A673 (cell line): ENCODE results near the gene HPS1. TPM values are rescaled to one million over a fixed set of nuclear protein-coding genes. Genes with fewer than 3 reads are reported as not detected.

Experiments
- BruUV-seq: library from RNA; stranded (reverse); fragments of 400-500 nt; replicated peaks from 2 replicates; lab custom pipeline; 2021; lab: Mats Ljungman, UMichigan
- CTCF ChIA-PET: fragments of 300-600 bp; sonication (Branson Sonifier 250); formaldehyde crosslinking; loops from one replicate; lab custom pipeline; 2022; ENCODE audit warnings: antibody characterized with exemption; lab: Charles Lee
- POLR2A ChIA-PET: fragments of 300-600 bp; sonication (Branson Sonifier 250); formaldehyde crosslinking; loops from one replicate; lab custom pipeline; 2022; ENCODE audit warnings: antibody characterized with exemption; ENCODE audit not compliant: low non-redundant PET; lab: Charles Lee
- DNase-seq: peaks from one replicate; pipeline ENCODE4 v3.0.0-alpha.2; 2015; ENCODE audit warnings: low spot score
- H3K27ac ChIP-seq: fragments of 200-600 bp; sonication (generic); 2 replicates; pipeline ENCODE4 v1.5.1; 2016; ENCODE audit warnings: mixed run types, low read depth, mild to moderate bottlenecking, mixed read lengths, antibody characterized with exemption, low read length; ENCODE audit not compliant: poor library complexity, severe bottlenecking
- H3K27me3 ChIP-seq: fragments of 200-600 bp; sonication (generic); replicated peaks from 2 replicates; pipeline ENCODE4 v1.6.1; 2017; ENCODE audit warnings: mixed run types, low read depth, mild to moderate bottlenecking, mixed read lengths, antibody characterized with exemption, low read length; ENCODE audit not compliant: insufficient read depth, poor library complexity
- H3K36me3 ChIP-seq: fragments of 200-600 bp; sonication (generic); 2 replicates; pipeline ENCODE4 v1.6.1; 2016; ENCODE audit warnings: mixed run types, mild to moderate bottlenecking, mixed read lengths, antibody characterized with exemption, low read length; ENCODE audit not compliant: insufficient read depth, poor library complexity, severe bottlenecking
- H3K4me1 ChIP-seq: fragments of 200-600 bp; sonication (generic); 2 replicates; pipeline ENCODE4 v1.6.1; 2017; ENCODE audit warnings: mixed run types, mild to moderate bottlenecking, mixed read lengths, antibody characterized with exemption, low read length; ENCODE audit not compliant: insufficient read depth, poor library complexity, severe bottlenecking
- H3K4me3 ChIP-seq: fragments of 200-600 bp; sonication (generic); 2 replicates; pipeline ENCODE4 v1.5.1; 2016; ENCODE audit warnings: low read depth, mixed run types, mild to moderate bottlenecking, mixed read lengths, low read length; ENCODE audit not compliant: poor library complexity, severe bottlenecking
- H3K9me3 ChIP-seq: fragments of 200-600 bp; sonication (generic); 2 replicates; pipeline ENCODE4 v1.6.1; 2016; ENCODE audit warnings: mixed run types, low read depth, mild to moderate bottlenecking, mixed read lengths, antibody characterized with exemption, low read length; ENCODE audit not compliant: poor library complexity, severe bottlenecking
- EZH2 ChIP-seq: fragments of 200-600 bp; sonication (generic); IDR thresholded peaks from 2 replicates; pipeline ENCODE4 v1.6.1; 2017; ENCODE audit warnings: borderline replicate concordance, low read depth, mild to moderate bottlenecking, mixed read lengths, antibody characterized with exemption, low read length; ENCODE audit not compliant: poor library complexity, severe bottlenecking
- intact Hi-C: fragments of 100-400 bp; cut with micrococcal nuclease; formaldehyde crosslinking; loops from one replicate; pipeline ENCODE4 v1.10.0; 2022; ENCODE audit not compliant: unreplicated experiment
- microRNA-seq: library from miRNA; unstranded; fragments of <30 nt; microRNA quantifications from one replicate; pipeline ENCODE4 v1.2.0, GENCODE V29; 2021
- total RNA-seq: library from RNA; stranded (reverse); gene quantifications from 2 replicates; pipeline ENCODE4 v1.2.3, GENCODE V29; 2021
- TF ChIP-seq, protein P1 (sequence below): fragments of 300-800, 200-600 bp; sonication (generic); conservative IDR thresholded peaks from 2 replicates; pipeline ENCODE4 v1.5.1; 2017; ENCODE audit warnings: low read depth, mild to moderate bottlenecking, antibody characterized with exemption, low read length, moderate library complexity, mixed read lengths

The HPS1 gene
- total RNA-seq, 1 experiment from 2014 or later = 40.6 TPM

GRCh38 chr10:98369801-98370200 is 76.9 kb downstream of the HPS1 start:
- Histone ChIP-seq H3K36me3 (no peaks in the 10 kb centered on the region), H3K9me3 (no peaks in the 10 kb centered on the region), H3K27me3 (peaks cover 16% of the 10 kb centered on the region), H3K4me1 (no peaks in the 10 kb centered on the region), H3K27ac (no peak overlapping the region), H3K4me3 (no peak overlapping the region)
- ChIA-PET POLR2A (no interaction called here), CTCF (no interaction called here)
- DNase-seq = no peak
- TF ChIP-seq, protein P1, sequence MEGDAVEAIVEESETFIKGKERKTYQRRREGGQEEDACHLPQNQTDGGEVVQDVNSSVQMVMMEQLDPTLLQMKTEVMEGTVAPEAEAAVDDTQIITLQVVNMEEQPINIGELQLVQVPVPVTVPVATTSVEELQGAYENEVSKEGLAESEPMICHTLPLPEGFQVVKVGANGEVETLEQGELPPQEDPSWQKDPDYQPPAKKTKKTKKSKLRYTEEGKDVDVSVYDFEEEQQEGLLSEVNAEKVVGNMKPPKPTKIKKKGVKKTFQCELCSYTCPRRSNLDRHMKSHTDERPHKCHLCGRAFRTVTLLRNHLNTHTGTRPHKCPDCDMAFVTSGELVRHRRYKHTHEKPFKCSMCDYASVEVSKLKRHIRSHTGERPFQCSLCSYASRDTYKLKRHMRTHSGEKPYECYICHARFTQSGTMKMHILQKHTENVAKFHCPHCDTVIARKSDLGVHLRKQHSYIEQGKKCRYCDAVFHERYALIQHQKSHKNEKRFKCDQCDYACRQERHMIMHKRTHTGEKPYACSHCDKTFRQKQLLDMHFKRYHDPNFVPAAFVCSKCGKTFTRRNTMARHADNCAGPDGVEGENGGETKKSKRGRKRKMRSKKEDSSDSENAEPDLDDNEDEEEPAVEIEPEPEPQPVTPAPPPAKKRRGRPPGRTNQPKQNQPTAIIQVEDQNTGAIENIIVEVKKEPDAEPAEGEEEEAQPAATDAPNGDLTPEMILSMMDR = no peak
- no peak for TF ChIP-seq EZH2
- BruUV-seq = no TSS peak
- intact Hi-C loops = no loop called here

- TF ChIP-seq, protein P1 = no peak
- no peak for TF ChIP-seq EZH2
- CTCF ChIA-PET = no interaction called here
- DNase-seq = no peak
- Histone ChIP-seq H3K27me3 (peaks cover 8% of the 10 kb centered on the region), H3K27ac (no peak overlapping the region), H3K4me1 (no peaks in the 10 kb centered on the region), H3K4me3 (no peak overlapping the region), H3K9me3 (no peaks in the 10 kb centered on the region), H3K36me3 (no peaks in the 10 kb centered on the region)
- BruUV-seq = no TSS peak
- POLR2A ChIA-PET = no interaction called here
- intact Hi-C loops = no loop called here
These were observed 78.1 kb downstream of the HPS1 start for GRCh38 chr10:98368644-98369043.

GRCh38 chr10:98367604-98368451 is 78.9 kb downstream of the HPS1 start:
- Histone ChIP-seq H3K36me3 (no peaks in the 10 kb centered on the region), H3K27me3 (peaks cover 4% of the 10 kb centered on the region), H3K27ac (no peak overlapping the region), H3K9me3 (no peaks in the 10 kb centered on the region), H3K4me3 (no peak overlapping the region), H3K4me1 (no peaks in the 10 kb centered on the region)
- CTCF ChIA-PET = no interaction called here
- POLR2A ChIA-PET = no interaction called here
- no peak for TF ChIP-seq EZH2
- TF ChIP-seq, protein P1 = no peak
- intact Hi-C loops = no loop called here
- no peak for DNase-seq
- BruUV-seq = no TSS peak

Small RNAs within 50 kb of the gene (microRNA-seq; reads per million reads assigned to microRNA genes)
- gene MIR1287 (135 reads per million, percentile 67 among the genes with 10 or more reads in this experiment), gene MIR4685 (2.4 reads per million)

Other genes with a start within 250 kb of the HPS1 start
- 0.11 TPM in 1 of 2 replicates, not detected in the other for gene LOXL4, start 178.7 kb downstream of the HPS1 start, total RNA-seq
- 4.0 and 6.8 TPM in 2 replicates for gene PYROXD2, start 31.8 kb downstream of the HPS1 start, total RNA-seq